Iris pigment epithelial cell (primary cell): Measurements from ENCODE around the gene ZNF891.

ENCODE experiments used
- DNase-seq: peaks from one replicate; pipeline ENCODE4 v3.0.0-alpha.2; 2011; ENCODE audit warnings: low read depth

The ZNF891 gene

GRCh38 chr12:133130038-133130807 is at the start of gene ZNF891, which contains the start of gene ZNF10:
Gene ZNF891, minus strand, starts transcription at chr12:133130274. Its CDS starts 8,356 bp downstream, at chr12:133121918.
Gene ZNF10, plus strand, starts transcription at chr12:133130627. Its CDS starts 13,866 bp downstream, at chr12:133144493.
- peak; percentile 97 for DNase-seq

DNA sequence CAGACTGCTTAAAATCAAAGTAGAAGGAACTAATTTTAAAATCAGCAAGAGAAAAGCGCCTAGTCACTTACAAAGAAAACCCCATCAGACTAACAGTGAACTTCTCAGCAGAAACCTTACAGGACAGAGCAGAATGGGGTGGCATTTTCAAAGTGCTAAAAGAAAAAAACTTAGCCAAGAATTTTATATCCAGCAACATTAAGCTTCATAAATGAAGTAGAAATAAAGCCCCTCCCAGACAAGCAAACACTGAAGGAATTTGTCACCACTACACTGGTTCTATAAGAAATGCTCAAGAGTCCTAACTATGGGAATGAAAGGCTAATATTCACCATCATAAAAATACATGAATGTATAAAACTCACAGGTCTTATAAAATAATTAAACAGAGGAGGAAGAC is 44.8 kb upstream of the ZNF891 start:
- DNase-seq, result no peak

GRCh38 chr12:133172491-133172890 is 42.4 kb upstream of the ZNF891 start:
- no peak for DNase-seq

DNA sequence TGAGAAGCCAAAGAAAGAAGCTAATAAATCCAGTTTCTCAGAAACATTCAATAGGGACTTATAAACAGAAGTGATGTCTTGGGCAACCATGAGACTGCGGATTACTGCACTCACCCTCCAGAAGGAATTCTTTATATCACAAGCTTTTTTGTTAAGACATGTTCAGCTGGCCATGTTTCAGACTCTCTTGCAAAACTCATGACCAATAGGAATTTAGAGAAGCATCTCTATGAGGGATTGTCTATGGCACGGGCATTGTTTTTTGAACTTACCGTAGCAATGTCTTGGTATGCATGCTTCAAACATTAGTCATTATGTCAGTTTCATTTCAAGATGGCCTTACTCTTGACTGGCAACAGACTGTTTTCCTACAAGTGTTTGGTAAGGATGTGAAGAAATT is 35.7 kb upstream of the ZNF891 start:
- peak; percentile 12 for DNase-seq

GRCh38 chr12:133156125-133156690 is 26.1 kb upstream of the ZNF891 start:
- DNase-seq, result no peak

DNA sequence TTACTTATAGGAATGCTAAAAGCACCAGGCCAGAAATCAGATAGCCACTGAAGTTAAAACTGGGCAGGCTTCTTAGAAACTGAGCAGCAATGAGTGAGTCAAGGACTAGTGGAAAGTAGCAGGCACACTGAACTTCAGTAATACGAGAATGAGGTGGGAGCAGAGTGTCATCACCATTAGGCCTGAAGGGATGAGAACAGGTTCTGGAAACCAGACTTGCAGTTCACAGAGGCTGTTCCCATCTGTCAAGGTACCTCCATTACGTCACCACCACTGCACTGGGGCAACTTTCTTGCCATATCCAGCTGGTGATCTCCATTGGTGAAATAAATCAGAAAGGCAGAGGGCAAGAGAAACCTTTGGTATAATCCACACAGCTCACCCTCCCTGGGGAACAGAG is 15.9 kb upstream of the ZNF891 start:
- no peak for DNase-seq

GRCh38 chr12:133135747-133136146 is 5.7 kb upstream of the ZNF891 start:
- DNase-seq, result no peak

GRCh38 chr12:133130808-133131128 is 694 bp upstream of the ZNF891 start:
- DNase-seq, result no peak

DNA sequence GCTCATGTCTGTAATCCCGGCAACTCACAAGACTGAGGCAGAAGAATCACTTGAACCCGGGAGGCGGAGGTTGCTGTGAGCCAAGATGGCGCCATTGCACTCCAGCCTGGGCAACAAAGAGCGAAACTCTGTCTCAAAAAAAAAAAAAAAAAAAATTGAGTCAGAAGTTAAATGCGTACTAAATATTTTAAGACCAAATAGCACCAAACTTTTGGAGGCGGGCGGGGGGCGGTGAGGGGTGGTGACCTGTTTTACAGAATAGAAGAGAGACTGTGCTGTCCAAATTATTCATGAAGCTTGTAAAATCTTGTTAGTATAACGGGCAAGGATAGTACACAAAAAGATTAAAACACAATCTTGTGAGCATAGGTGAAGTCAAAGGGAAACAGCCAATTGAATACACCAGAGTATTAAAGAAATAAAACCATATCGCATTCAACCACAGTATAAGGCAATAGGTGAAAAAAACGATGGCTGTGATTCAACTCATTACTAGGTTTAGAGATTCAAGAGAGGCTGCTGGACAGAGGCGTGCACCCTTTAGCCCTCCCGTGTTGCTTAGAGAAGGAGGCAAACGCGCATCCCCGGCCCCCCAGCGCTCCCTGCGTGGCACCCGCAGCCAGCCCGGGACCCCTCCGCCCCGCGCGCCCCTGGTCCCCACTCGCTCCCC is 571 bp downstream of the ZNF891 start:
- peak; percentile 48 for DNase-seq

DNA sequence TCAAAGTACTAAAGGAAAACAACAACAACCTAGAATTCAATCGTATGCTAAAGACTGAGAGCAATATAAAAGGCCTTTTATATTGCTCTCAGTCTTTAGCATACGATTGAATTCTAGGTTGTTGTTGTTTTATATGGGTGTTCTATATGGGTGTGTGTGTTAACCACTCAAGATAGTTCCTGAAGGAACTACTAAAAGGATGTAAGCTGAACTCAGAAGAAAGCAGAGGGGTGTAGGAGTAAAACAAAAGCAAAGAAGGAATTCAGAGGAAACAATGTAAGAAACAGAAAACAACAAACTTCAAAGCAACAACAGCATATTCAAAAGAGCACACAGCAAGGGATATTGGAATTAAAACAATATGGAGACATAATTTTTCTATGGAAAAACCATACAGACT is 5.4 kb downstream of the ZNF891 start:
- no peak for DNase-seq

GRCh38 chr12:133120385-133121191 is 9.5 kb downstream of the ZNF891 start:
- peak; percentile 2 for DNase-seq

GRCh38 chr12:133108150-133108549 is 21.9 kb downstream of the ZNF891 start:
- DNase-seq, result no peak

DNA sequence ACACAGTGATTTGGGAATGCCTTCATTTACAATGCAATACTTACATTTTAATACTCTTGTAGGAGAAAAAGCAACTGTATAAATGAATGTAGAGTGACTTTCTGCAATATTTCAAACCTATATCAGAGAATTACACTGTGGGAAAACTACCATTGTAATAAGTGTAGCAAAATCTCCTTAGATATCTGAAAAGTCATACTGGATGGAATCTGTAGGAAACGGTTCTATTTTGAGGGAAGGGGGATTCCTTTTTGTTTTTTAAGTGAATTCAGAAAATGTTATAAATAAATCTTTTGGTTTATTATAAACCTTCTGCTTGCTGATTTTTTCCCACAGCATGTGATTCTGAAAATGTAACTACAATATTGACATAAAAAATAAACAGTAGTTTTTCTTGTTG is 23.0 kb downstream of the ZNF891 start:
- no peak for DNase-seq

- DNase-seq, result peak; percentile 4
Observed at GRCh38 chr12:133106253-133106652, 23.8 kb downstream of the ZNF891 start.

DNA sequence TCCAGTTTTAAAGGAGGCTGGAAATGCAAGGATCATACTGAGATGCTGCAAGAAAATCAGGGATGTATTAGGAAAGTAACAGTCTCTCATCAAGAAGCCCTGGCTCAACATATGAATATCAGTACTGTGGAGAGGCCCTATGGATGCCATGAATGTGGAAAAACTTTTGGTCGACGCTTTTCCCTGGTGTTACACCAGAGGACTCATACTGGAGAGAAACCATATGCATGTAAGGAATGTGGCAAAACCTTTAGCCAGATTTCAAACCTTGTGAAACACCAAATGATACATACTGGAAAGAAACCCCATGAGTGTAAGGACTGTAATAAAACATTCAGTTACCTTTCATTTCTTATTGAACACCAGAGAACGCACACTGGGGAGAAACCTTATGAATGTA is 24.5 kb downstream of the ZNF891 start:
- peak; percentile 7 for DNase-seq

GRCh38 chr12:133083345-133083744 is 46.7 kb downstream of the ZNF891 start:
- no peak for DNase-seq

DNA sequence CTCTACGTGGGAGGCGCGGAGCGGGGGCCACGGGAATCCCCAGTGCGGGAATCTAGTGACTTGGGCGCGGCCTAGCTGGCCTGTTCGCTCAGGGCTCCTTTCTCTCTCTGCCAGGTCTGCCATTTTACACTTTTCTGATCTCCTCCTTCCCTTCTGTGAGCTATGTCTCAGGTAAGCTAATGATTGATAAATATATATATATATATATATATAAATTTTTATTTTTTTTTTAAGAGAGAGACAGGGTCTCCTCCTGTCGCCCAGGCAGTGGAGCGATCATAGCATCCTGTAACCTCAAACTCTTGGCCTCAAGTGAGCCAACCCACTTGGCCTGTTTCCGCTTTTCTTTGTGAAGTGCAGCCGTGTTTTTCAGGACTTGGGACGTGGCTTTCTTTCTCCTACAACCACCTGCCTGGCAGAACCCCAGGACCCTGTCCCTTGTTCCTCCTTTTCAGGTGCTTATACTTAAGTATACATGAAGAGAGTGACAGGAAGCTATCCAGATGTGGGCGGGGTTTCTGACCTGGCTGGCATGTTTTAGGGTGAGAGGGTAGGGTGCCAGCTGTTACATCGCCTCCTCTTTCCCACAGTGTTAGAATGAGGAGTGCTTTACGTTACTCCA is 48.8 kb downstream of the ZNF891 start:
- peak; percentile 82 for DNase-seq

GRCh38 chr12:133080368-133081158 is 49.5 kb downstream of the ZNF891 start, which contains the start of gene ZNF140:
Gene ZNF140, plus strand, starts transcription at chr12:133080923. Its CDS starts 398 bp downstream, at chr12:133081321.
- DNase-seq, result peak; percentile 98

- DNase-seq, result peak; percentile 100
Observed at GRCh38 chr12:133080026-133080367, 50.1 kb downstream of the ZNF891 start.

DNA sequence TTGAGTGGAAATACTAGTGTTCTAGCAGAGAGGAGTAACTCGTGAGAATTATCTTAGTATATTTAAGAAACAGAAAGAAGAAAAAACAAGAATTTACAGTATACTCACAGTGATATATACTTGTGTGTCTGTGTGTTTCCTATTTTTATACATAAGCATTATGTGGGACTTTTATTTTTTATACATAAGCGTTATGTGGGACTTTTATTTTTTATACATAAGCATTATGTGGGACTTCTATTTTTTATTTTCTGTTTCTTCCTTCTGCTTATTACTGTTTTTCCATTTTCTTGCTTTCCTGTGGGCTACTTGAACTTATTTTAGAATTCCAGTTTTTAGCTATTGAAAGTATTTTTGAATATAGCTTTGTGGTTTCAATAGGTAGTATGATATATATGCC is 56.2 kb downstream of the ZNF891 start:
- DNase-seq, result no peak

- DNase-seq, result no peak
Observed at GRCh38 chr12:133063556-133063955, 66.5 kb downstream of the ZNF891 start.
